GM23248 (cell line): ENCODE results near the gene CELF1.

Source experiments
- EZH2 ChIP-seq: fragments of 200-600 bp; sonication (generic); IDR thresholded peaks from 2 replicates; pipeline ENCODE4 v1.6.1; 2018; ENCODE audit warnings: antibody characterized with exemption, mild to moderate bottlenecking; ENCODE audit not compliant: insufficient read depth, poor library complexity, severe bottlenecking
- EZH2phosphoT487 ChIP-seq: fragments of 200-600 bp; sonication (generic); IDR thresholded peaks from 2 replicates; pipeline ENCODE4 v1.6.1; 2018; ENCODE audit warnings: antibody characterized with exemption, moderate library complexity, mild to moderate bottlenecking, low read depth; ENCODE audit not compliant: insufficient read depth

- no peak for TF ChIP-seq EZH2phosphoT487
- no peak for TF ChIP-seq EZH2
Observed at GRCh38 chr11:47437746-47438418, 115.0 kb downstream of the CELF1 start.
